ENCODE measurements around the gene CCDC174.
"Not testable (repeated sequence)": the region's sequence is repeated elsewhere in the genome, so short reads cannot be mapped to it uniquely, and the experiment has no call there.

Gene CCDC174

GRCh38 chr3:14627815-14628214 lies 23.7 kb upstream of the CCDC174 start:
- DNase-seq: no peak

- no peak for DNase-seq
These were observed 23.2 kb upstream of the CCDC174 start for GRCh38 chr3:14628406-14628805.

GRCh38 chr3:14630404-14631100 lies 21.0 kb upstream of the CCDC174 start:
- DNase-seq: no peak

- DNase-seq: no peak
These were observed 20.5 kb upstream of the CCDC174 start for GRCh38 chr3:14631101-14631497.

- DNase-seq: no peak
These were observed 19.7 kb upstream of the CCDC174 start for GRCh38 chr3:14631687-14632441.

GRCh38 chr3:14632442-14632930 lies 19.1 kb upstream of the CCDC174 start:
- no peak for DNase-seq

- no peak for DNase-seq
These were observed 18.1 kb upstream of the CCDC174 start for GRCh38 chr3:14633417-14633816.

GRCh38 chr3:14633819-14634424 lies 17.6 kb upstream of the CCDC174 start:
- DNase-seq: peak; percentile 62 to 64

GRCh38 chr3:14634763-14635400 lies 16.7 kb upstream of the CCDC174 start:
- no peak for DNase-seq

GRCh38 chr3:14636496-14637087 lies 15.0 kb upstream of the CCDC174 start:
- no peak for DNase-seq

- no peak for DNase-seq
These were observed 11.4 kb upstream of the CCDC174 start for GRCh38 chr3:14640157-14640562.

- no peak for DNase-seq
These were observed 10.8 kb upstream of the CCDC174 start for GRCh38 chr3:14640734-14641133.

- no peak for DNase-seq
These were observed 10.2 kb upstream of the CCDC174 start for GRCh38 chr3:14641346-14641745.

- DNase-seq: no peak
These were observed 6.1 kb upstream of the CCDC174 start for GRCh38 chr3:14645453-14645852.

- DNase-seq: no peak
These were observed 5.4 kb upstream of the CCDC174 start for GRCh38 chr3:14646131-14646573.

GRCh38 chr3:14646589-14647413 lies 4.8 kb upstream of the CCDC174 start:
- no peak for DNase-seq

- no peak for DNase-seq
These were observed 3.3 kb upstream of the CCDC174 start for GRCh38 chr3:14647976-14648955.

GRCh38 chr3:14649466-14649865 lies 2.1 kb upstream of the CCDC174 start:
- DNase-seq: no peak

GRCh38 chr3:14650193-14650592 lies 1.4 kb upstream of the CCDC174 start:
- DNase-seq: no peak

- not testable (repeated sequence) for DNase-seq
These were observed 872 bp downstream of the CCDC174 start for GRCh38 chr3:14652360-14652907.

All from Kasumi-1 (cell line).